ENCODE results near the gene TUBA1C. TPM values are rescaled to one million over a fixed set of nuclear protein-coding genes. Genes with fewer than 3 reads are reported as not detected.
A peak's percentile ranks its signal among the peaks of the same experiment; 100 is the strongest.
"Not testable (repeated sequence)": the region's sequence is repeated elsewhere in the genome, so short reads cannot be mapped to it uniquely, and the experiment has no call there.

Gene TUBA1C
- total RNA-seq, 1 donor from 2014 or later: 59.8 TPM

DNA sequence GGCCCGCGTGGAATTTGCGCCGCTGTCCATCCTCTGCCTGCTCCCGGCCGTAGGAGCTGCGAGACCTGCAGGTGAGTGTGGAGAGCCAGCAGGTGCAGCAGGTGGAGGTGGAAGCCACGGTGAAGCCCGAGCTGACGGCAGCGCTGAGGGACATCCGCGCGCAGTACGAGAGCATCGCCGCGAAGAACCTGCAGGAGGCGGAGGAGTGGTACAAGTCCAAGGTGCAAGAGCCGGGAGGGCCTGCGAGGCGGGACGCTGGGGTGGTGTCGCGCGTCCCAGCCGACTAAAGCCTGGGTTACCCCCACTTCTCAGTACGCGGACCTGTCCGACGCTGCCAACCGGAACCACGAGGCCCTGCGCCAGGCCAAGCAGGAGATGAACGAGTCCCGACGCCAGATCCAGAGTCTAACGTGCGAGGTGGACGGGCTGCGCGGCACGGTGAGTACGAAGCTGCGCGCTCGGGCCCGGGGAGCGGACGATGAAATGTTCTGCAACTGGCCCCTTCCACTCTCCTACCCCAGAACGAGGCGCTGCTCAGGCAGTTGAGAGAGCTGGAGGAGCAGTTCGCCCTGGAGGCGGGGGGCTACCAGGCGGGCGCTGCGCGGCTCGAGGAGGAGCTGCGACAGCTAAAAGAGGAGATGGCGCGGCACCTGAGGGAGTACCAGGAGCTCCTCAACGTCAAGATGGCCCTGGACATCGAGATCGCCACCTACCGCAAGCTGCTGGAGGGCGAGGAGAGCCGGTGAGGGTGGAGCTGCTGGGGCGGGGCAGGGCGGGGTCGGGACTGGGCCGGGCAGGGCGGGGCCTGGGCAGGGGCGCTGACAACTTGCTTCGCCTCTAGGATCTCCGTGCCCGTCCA, 32.2 kb downstream of the TUBA1C start:
- DNase-seq (ENCODE audit: low spot score) (no peak), ATAC-seq (no peak)
- intact Hi-C loops (cut with DNase I): no loop called here

DNA sequence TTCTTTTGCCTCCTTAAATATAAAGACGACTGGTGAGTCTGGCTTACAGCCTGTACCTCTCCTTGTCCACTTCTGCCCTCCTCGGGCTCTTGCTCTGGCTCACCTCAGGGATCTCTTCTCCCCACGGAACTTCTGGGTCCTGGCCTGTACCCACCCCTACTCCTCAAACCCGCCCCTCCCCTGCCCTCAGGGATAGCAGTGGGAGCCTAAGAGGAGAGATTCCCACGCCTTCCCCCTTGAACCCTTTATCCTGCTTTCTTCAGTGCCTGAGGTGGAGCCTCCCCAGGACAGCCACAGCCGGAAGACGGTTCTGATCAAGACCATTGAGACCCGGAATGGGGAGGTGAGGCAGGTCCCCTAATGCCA, 32.8 kb downstream of the TUBA1C start:
- intact Hi-C loops (cut with DNase I): no loop called here
- ATAC-seq: no peak
- no peak for DNase-seq (ENCODE audit: low spot score)

DNA sequence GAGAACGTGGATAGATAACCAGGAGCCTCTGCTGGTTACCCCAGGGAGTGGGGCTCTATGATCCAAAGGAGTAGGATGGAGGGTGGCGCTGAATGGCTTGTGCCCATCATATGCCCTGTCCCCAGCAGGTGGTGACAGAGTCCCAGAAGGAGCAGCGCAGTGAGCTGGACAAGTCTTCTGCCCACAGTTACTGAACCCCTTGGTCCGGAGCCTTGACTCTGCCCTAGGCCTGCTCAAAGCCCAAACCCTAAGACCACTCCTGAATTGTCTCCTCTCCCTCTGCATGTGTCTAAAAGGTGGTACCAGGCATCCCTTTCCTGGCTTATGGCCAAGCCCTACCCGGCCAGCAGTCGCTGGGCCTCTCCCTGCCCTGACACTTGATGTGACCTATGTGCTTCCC, 33.3 kb downstream of the TUBA1C start:
- DNase-seq (ENCODE audit: low spot score): no peak
- ATAC-seq: no peak
- intact Hi-C loops (cut with DNase I): no loop called here

DNA sequence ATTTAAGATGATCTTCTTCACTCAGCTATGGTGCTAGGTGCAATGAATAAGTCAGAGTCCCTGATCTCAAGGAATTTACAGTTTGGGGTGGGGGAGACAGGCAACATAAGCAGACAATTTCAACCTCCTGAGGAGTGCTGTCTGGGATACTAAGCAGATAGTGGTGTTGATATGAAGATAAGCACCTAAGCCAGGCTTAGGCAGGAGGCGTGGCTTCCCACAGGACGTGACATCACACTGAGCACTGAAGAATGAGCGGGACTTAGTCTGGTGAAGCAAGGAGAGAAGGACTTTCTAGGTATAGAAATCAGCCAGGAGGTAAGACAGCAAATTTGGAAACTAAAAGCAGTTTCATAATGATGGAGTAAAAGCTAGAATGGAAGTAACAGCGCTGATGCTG, 36.9 kb downstream of the TUBA1C start:
- no peak for ATAC-seq
- DNase-seq (ENCODE audit: low spot score): no peak
- intact Hi-C loops (cut with DNase I): no loop called here

DNA sequence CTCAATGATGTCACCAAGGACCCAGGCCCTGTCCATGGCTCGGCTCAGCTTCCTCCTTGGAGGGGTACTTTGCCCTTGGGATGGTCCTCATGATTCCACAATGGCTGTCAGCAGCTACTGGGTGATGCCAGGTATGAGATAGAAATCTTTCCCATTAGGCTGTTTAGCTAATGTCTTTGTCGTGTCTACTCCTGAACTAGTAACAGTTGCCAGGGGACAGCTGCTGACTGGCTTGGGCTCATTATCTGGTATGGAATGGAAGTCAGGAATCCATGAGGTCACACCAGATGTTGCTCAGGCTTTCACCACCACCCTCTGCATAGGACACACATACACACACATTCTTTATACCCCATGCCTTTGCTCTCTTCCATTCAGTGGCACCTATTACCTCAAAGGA, 39.3 kb downstream of the TUBA1C start:
- ATAC-seq: no peak
- intact Hi-C loops (cut with DNase I): no loop called here

DNA sequence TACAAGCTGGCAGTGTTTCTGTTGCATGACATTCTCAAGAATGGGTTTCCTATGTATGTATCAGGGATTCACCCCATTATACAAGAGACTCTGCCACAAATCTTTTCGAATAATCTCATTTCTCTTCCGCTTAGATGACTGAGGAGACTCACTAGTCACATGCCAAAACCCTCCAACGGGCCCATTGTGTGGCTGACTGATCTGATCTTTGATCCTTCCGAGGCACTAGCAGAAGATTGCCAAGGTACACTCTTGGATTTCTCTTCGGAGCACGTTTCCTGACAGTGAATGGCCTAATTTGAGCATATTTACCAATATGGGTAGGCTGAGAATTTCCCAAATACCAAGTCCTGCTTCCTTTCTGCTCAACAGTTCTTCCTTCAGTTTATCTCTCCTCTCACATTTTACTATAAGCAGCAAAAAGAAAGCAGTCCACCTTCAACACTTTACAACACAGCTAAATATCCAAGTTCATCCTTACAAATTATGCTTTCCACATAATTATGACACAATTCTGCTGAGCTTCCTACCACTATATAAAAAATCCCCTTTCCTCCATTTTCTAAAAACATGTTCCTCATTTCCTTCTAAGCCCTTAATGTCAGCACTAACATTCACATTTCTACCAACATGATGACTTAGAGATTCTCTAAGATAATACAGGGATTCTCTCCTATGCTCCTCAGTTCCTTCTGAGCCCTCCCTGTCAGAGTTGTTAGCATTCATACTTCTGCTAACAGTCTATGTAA, 41.1 kb downstream of the TUBA1C start:
- ATAC-seq (no peak), DNase-seq (ENCODE audit: low spot score) (no peak)
- intact Hi-C loops (cut with DNase I): no loop called here

More for the DNA sequence above, 39.3 kb downstream of the TUBA1C start:
- DNase-seq (ENCODE audit: low spot score): no peak

DNA sequence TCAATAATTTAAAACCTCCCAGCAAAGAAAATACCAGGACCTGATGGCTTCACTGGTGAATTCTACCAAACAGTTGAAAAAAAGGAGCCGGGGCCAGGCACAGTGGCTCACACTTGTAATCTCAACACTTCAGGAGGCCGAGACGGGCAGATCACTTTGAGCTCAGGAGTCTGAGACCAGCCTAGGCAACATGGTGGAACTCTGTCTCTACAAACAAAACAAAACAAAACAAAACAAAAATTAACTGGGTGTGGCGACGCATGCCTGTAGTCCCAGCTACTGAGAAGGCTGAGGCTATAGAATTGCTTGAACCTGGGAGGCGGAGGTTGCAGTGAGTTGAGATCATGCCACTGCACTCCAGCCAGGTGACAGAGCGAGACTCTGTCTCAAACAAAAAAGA, 44.5 kb downstream of the TUBA1C start:
- DNase-seq (ENCODE audit: low spot score): no peak
- intact Hi-C loops (cut with DNase I): no loop called here
- no peak for ATAC-seq

DNA sequence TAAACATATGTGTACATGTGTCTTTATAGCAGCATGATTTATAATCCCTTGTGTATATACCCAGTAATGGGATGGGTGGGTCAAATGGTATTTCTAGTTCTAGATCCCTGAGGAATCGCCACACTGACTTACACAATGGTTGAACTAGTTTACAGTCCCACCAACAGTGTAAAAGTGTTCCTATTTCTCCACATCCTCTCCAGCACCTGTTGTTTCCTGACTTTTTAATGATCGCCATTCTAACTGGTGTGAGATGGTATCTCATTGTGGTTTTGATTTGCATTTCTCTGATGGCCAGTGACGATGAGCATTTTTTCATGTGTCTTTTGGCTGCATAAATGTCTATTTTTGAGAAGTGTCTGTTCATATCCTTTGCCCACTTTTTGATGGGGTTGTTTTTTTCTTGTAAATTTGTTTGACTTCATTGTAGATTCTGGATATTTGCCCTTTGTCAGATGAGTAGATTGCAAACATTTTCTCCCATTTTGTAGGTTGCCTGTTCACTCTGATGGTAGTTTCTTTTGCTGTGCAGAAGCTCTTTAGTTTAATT, 45.6 kb downstream of the TUBA1C start:
- DNase-seq (ENCODE audit: low spot score); intact Hi-C loops (cut with DNase I); ATAC-seq: not testable (repeated sequence)

DNA sequence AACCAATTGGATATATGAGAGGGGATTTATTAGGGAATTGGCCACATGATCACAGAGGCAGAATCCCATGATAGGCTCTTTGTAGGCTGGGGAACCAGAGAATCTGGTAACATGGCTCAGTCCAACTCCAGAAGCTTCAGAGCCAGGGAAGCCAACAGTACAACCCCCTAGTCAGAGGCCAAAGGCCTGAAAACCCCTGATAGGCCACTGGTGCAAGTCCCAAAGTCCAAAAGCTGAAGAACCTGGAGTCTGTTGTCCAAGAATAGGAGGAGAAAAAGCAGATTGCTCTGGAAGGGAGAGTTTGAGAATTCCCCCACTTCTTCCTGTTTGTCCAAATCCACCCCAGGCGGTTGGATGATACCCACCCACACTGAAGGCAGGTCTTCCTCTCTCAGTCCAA, 49.9 kb downstream of the TUBA1C start:
- DNase-seq (ENCODE audit: low spot score) (no peak), ATAC-seq (no peak)
- intact Hi-C loops (cut with DNase I): no loop called here

DNA sequence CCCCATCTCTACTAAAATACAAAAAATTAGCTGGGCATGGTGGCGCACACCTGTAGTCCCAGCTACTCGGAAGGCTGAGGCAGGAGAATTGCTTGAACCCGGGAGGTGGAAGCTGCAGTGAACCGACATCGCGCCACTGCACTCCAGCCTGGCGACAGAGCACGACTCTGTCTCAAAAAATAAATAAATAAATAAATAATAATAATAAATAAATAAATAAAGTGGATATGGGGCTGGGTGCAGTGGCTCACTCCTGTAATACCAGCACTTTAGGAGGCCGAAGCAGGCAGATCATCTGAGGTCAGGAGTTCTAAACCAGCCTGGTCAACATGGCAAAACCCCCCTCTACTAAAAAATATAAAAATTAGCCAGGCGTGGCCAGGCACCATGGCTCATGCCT, 52.2 kb downstream of the TUBA1C start:
- ATAC-seq; intact Hi-C loops (cut with DNase I); DNase-seq (ENCODE audit: low spot score): not testable (repeated sequence)

DNA sequence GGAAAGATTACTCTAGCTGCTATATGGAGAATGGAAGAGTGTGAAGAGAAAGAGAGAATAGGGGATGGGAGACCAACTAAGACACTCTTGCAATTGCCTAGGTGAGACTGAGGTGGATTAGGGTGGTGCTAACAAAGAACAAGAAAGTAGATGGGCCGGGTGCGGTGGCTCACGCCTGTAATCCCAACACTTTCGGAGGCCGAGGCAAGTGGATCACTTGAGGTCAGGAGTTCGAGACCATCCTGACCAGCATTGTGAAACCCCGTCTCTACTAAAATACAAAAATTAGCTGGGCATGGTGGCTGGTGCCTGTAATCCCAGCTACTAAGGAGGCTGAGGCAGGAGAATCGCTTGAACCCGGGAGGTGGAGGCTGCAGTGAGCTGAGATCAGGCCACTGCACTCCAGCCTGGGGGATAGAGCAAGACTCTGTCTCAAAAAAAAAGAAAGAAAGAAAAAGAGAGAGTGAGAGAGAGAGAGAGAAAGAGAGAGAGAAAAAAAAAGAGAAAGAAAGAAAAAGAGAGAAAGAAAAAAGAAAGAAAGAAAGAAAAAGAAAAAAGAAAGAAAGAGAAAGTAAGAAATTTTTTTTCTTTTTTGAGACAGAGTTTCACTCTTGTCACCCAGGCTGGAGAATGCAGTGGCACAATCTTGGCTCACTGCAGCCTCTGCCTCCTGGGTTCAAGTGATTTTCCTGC, 55.7 kb downstream of the TUBA1C start:
- intact Hi-C loops (cut with DNase I); ATAC-seq; DNase-seq (ENCODE audit: low spot score): not testable (repeated sequence)

DNA sequence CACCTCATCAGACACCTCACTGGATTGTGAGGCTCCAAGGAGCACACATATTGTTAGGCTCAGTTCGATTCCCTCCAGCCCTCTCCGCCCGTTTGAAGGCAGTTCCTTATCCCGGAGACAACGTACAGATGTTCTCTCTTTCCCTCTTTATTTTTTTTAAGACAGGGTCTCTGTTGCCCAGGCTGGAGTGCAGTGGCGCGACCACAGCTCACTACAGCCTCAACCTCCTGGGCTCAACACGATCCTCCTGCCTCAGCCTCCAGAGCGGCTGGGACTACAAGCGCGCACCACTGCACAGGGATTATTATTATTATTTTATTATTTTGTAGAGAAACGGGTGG, 57.5 kb downstream of the TUBA1C start:
- DNase-seq (ENCODE audit: low spot score) (no peak), ATAC-seq (no peak)
- intact Hi-C loops (cut with DNase I): no loop called here

DNA sequence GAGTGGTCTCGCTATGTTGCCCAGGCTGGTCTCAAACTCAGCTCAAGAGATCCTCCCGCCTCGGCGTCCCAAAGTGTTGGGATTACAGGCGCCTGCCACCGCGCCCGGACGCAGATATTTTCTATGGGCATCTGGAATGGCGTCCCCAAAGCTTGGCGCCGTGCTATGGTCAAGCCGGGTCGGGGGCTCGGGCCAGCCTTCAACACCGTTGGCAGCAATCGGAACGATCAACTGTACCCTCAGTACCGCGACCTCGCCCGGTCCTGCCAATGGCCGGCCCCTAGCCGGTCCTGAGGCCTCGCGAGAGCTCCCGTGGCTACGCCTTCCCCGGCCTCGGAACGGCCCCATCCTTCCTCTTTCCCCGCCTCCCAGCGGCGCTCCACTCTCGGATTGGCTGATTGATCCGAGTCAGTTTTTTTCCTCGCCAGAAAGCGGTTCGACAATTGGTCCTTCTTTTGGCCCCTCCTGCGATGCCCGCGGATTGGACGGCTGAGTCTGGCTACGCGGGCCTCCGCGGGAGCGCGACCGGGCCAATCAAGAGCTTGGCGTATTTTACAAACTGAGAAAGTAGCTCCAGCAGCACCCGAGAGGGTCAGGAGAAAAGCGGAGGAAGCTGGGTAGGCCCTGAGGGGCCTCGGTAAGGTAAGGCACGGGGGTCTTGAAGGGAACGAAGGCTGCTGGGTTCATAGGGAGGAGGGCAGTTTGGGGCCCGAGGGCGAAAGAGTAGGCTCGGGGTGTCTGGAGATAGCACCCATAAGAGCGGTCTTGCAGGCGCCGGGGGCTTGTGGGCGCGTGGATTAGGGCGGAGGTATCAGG, 58.0 kb downstream of the TUBA1C start, which contains the start of gene TROAP:
Gene TROAP, plus strand, starts transcription at position 548 of the 816 bp plus-strand sequence. CDS start 354 bp downstream, outside the sequence.
- intact Hi-C loops (cut with DNase I): no loop called here
- peak; percentile 100 for ATAC-seq
- peak; percentile 98 for DNase-seq (ENCODE audit: low spot score)

DNA sequence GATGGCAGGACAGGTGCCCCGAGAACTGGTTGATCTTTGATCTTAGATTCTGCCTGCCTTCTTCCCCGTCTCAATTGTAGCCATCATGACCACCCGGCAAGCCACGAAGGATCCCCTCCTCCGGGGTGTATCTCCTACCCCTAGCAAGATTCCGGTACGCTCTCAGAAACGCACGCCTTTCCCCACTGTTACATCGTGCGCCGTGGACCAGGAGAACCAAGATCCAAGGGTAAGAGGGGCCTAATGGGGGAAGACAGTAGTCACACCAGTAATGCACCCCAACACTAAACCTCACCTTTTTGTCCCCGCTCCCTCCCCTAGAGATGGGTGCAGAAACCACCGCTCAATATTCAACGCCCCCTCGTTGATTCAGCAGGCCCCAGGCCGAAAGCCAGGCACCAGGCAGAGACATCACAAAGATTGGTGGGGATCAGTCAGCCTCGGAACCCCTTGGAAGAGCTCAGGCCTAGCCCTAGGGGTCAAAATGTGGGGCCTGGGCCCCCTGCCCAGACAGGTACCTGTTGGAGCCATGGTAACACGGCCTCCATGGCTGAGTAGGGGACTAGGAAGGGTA, 58.7 kb downstream of the TUBA1C start:
- intact Hi-C loops (cut with DNase I): no loop called here
- DNase-seq (ENCODE audit: low spot score): no peak
- ATAC-seq: no peak

Other genes with a start within 250 kb of the TUBA1C start
- gene PRKAG1, start 246.3 kb upstream of the TUBA1C start, total RNA-seq: 46.4 TPM
- 123 TPM for gene KMT2D, start 204.3 kb upstream of the TUBA1C start, total RNA-seq
- gene RHEBL1, start 195.1 kb upstream of the TUBA1C start, total RNA-seq: 2.7 TPM
- gene DHH, start 170.3 kb upstream of the TUBA1C start, total RNA-seq: 54.5 TPM
- 99.1 TPM for gene LMBR1L, start 154.2 kb upstream of the TUBA1C start, total RNA-seq
- gene TUBA1B, start 133.7 kb upstream of the TUBA1C start, total RNA-seq: 680 TPM
- 346 TPM for gene TUBA1A, start 76.0 kb upstream of the TUBA1C start, total RNA-seq
- gene PRPH, start 30.1 kb downstream of the TUBA1C start, total RNA-seq: 3.7 TPM
- gene TROAP, start 58.2 kb downstream of the TUBA1C start, total RNA-seq: 0.58 TPM
- gene C1QL4, start 72.1 kb downstream of the TUBA1C start, total RNA-seq: not detected
- not detected for gene DNAJC22, start 81.8 kb downstream of the TUBA1C start, total RNA-seq
- gene SPATS2, start 102.4 kb downstream of the TUBA1C start, total RNA-seq: 14.8 TPM